GM12878 (cell line): ENCODE measurements around the gene ANKRD13A. TPM values are rescaled to one million over a fixed set of nuclear protein-coding genes. Genes with fewer than 3 reads are reported as not detected.

Experiments used
- ATAC-seq: fragments of 200-7000 bp; cut with Tn5 transposase; 3 replicates; pipeline ENCODE4 v1.9.1; 2020; ENCODE audit warnings: mild to moderate bottlenecking, moderate library complexity
- BruUV-seq: library from RNA; stranded (reverse); fragments of 400-500 nt; replicated peaks from 2 replicates; lab custom pipeline; 2021; lab: Mats Ljungman, UMichigan
- CTCF ChIA-PET: fragments of 300-600 bp; sonication (Branson Sonifier 250); formaldehyde crosslinking; extraction: SDS; loops from one replicate; lab custom pipeline; 2021; ENCODE audit warnings: inconsistent platforms; lab: Yijun Ruan, JAX
- POLR2A ChIA-PET: fragments of 350-600 bp; formaldehyde crosslinking; extraction: SDS; loops from one replicate; lab custom pipeline; 2021; ENCODE audit warnings: inconsistent platforms; lab: Charles Lee
- RAD21 ChIA-PET: fragments of 300-600 bp; sonication (Branson Sonifier 250); formaldehyde crosslinking; loops from one replicate; lab custom pipeline; 2023; ENCODE audit warnings: antibody characterized with exemption; ENCODE audit not compliant: unreplicated experiment; lab: Charles Lee
- SMC1A ChIA-PET: fragments of 300-600 bp; sonication (Branson Sonifier 250); formaldehyde crosslinking; loops from one replicate; lab custom pipeline; 2023; ENCODE audit not compliant: unreplicated experiment, uncharacterized antibody; lab: Charles Lee
- DNase-seq: peaks from one replicate; pipeline ENCODE4 v3.0.0-alpha.2; 2011; ENCODE audit warnings: low read depth, low spot score
- FAIRE-seq: peaks from 3 replicates; lab custom pipeline; 2011; peaks lifted over from hg19 to GRCh38; lab: Jason Lieb, UNC
- H2AFZ ChIP-seq: 2 replicates; pipeline ENCODE4 v1.6.0; 2011; ENCODE audit warnings: low read depth, low read length, control low read depth; ENCODE audit not compliant: control insufficient read depth
- H3K27ac ChIP-seq: 2 replicates; pipeline ENCODE4 v1.5.1; 2011; ENCODE audit warnings: control low read depth; ENCODE audit not compliant: control insufficient read depth, insufficient read depth
- H3K27me3 ChIP-seq, 2 experiments: replicated peaks in 1 of 2; 2 replicates each; pipeline versions ENCODE4 v1.6.0 to v1.6.1; 2011; ENCODE audit warnings: low read length in 1 of 2; ENCODE audit not compliant: control insufficient read depth in 2 of 2, insufficient read depth in 2 of 2
- H3K36me3 ChIP-seq, 2 experiments: 2 replicates each; pipeline ENCODE4 v1.5.1; 2011; ENCODE audit warnings: low read length in 1 of 2; ENCODE audit not compliant: control insufficient read depth in 2 of 2, insufficient read depth in 2 of 2
- H3K4me1 ChIP-seq: 2 replicates; pipeline ENCODE4 v1.6.1; 2011; ENCODE audit warnings: mild to moderate bottlenecking, low read length, moderate library complexity, mixed read lengths; ENCODE audit not compliant: control insufficient read depth, insufficient read depth
- H3K4me2 ChIP-seq: 2 replicates; pipeline ENCODE4 v1.6.0; 2011; ENCODE audit warnings: control low read depth; ENCODE audit not compliant: control insufficient read depth, insufficient read depth
- H3K4me3 ChIP-seq: fragments of 200-600 bp; sonication (generic); 2 replicates; pipeline ENCODE4 v1.5.1; 2016
- H3K79me2 ChIP-seq: 2 replicates; pipeline ENCODE4 v1.6.0; 2011; ENCODE audit warnings: low read length; ENCODE audit not compliant: control insufficient read depth, insufficient read depth
- H3K9ac ChIP-seq: 2 replicates; pipeline ENCODE4 v1.8.0; 2011; ENCODE audit warnings: low read length, control low read depth, mixed read lengths; ENCODE audit not compliant: control insufficient read depth, insufficient read depth
- H3K9me3 ChIP-seq: replicated peaks from 3 replicates; pipeline ENCODE4 v1.5.1; 2011; ENCODE audit warnings: mild to moderate bottlenecking, low read length; ENCODE audit not compliant: control insufficient read depth, insufficient read depth
- H4K20me1 ChIP-seq: 2 replicates; pipeline ENCODE4 v1.6.0; 2011; ENCODE audit not compliant: control insufficient read depth, insufficient read depth
- E2F8 ChIP-seq: fragments of 450-650 bp; IDR thresholded peaks from 2 replicates; pipeline ENCODE4 v1.6.1; 2018; ENCODE audit warnings: mild to moderate bottlenecking, low read depth, moderate library complexity; ENCODE audit not compliant: partially characterized antibody
- HDAC2 ChIP-seq: fragments of 200-600 bp; sonication (generic); IDR thresholded peaks from 2 replicates; pipeline ENCODE4 v1.6.1; 2017
- IRF3 ChIP-seq: fragments of 450-650 bp; IDR thresholded peaks from 2 replicates; pipeline ENCODE4 v1.6.1; 2014; ENCODE audit warnings: mild to moderate bottlenecking
- MTA2 ChIP-seq: fragments of 450-650 bp; IDR thresholded peaks from 2 replicates; pipeline ENCODE4 v1.6.1; 2016; ENCODE audit warnings: low read depth, mild to moderate bottlenecking, moderate library complexity
- NFYA ChIP-seq: IDR thresholded peaks from 2 replicates; pipeline ENCODE4 v1.6.1; 2011; ENCODE audit warnings: low read depth, mild to moderate bottlenecking, low read length, improper control_type of control experiment, borderline replicate concordance
- PBX3 ChIP-seq: IDR thresholded peaks from 2 replicates; pipeline ENCODE4 v1.6.1; 2011; ENCODE audit warnings: mild to moderate bottlenecking, low read depth, low read length, moderate library complexity; ENCODE audit not compliant: insufficient replicate concordance
- PRDM15 ChIP-seq: fragments of 450-650 bp; formaldehyde crosslinking; IDR thresholded peaks from 2 replicates; pipeline ENCODE4 v1.4.0; 2020; ENCODE audit warnings: mild to moderate bottlenecking, moderate library complexity
- RAD21 ChIP-seq: IDR thresholded peaks from 2 replicates; pipeline ENCODE4 v1.6.1; 2011; ENCODE audit warnings: mild to moderate bottlenecking, low read depth, low read length, moderate library complexity; ENCODE audit not compliant: insufficient read depth
- RBBP5 ChIP-seq: fragments of 200-600 bp; sonication (generic); conservative IDR thresholded peaks from 2 replicates; pipeline ENCODE4 v1.6.1; 2016
- RELA ChIP-seq: fragments of 450-650 bp; IDR thresholded peaks from 2 replicates; pipeline ENCODE4 v1.8.0; 2014; ENCODE audit warnings: borderline replicate concordance; ENCODE audit not compliant: partially characterized antibody
- SPI1 ChIP-seq: IDR thresholded peaks from 2 replicates; pipeline ENCODE4 v1.6.1; 2011; ENCODE audit warnings: low read depth, mild to moderate bottlenecking, low read length, moderate library complexity, borderline replicate concordance; ENCODE audit not compliant: insufficient read depth
- SREBF1 ChIP-seq: IDR thresholded peaks from 2 replicates; pipeline ENCODE4 v1.6.1; 2012; ENCODE audit warnings: mild to moderate bottlenecking, low read length
- YBX1 ChIP-seq: fragments of 450-650 bp; IDR thresholded peaks from 2 replicates; pipeline ENCODE4 v1.6.1; 2016; ENCODE audit warnings: antibody characterized with exemption
- WGBS: methylation state at CpG from one replicate; pipeline ENCODE4 v1.1.6; 2016; ENCODE audit warnings: low lambda C conversion rate; ENCODE audit not compliant: insufficient replicate concordance, insufficient coverage; ENCODE audit errors: missing lambda C conversion rate; 5-methylcytosine and 5-hydroxymethylcytosine counted together
- in situ Hi-C: fragments of 300-500 bp; cut with MboI; formaldehyde crosslinking; loops from 9 replicates; pipeline ENCODE4 v1.14.3; 2018; ENCODE audit warnings: mixed read lengths
- intact Hi-C: fragments of 100-400 bp; cut with micrococcal nuclease; formaldehyde crosslinking; loops from one replicate; pipeline ENCODE4 v1.14.2; 2022; ENCODE audit not compliant: unreplicated experiment
- polyA plus RNA-seq, 11 experiments: library from polyadenylated mRNA; depleted of rRNA in 4 of 11; unstranded in 6 of 11; stranded (reverse) in 5 of 11; fragments of >200 nt; fragmentation: Nextera tagmentation in 4 of 11; fragmentation: Illumina TruSeq in 1 of 11; extraction: Ambion mirVana in 4 of 11; extraction: Trizol in 1 of 11; gene quantifications; 1 replicate in 1 of 11; 2 replicates in 10 of 11; pipeline versions ENCODE4 v1.2.1 to v1.2.3, GENCODE V29; 2011 to 2016; ENCODE audit warnings: inconsistent platforms in 2 of 11, missing spikeins in 2 of 11, low read depth in 1 of 11
- total RNA-seq, 4 experiments: library from RNA; depleted of rRNA in 3 of 4; stranded (reverse); fragments of >200 nt in 3 of 4; fragmentation: Illumina TruSeq in 1 of 4; extraction: Trizol in 1 of 4; gene quantifications; 2 replicates each; pipeline versions ENCODE4 v1.2.1 to v1.2.3, GENCODE V29; 2013 to 2021

The ANKRD13A gene
- total and polyA plus RNA-seq, 10 of the 15 experiments (the other 5 are each of a cell fraction or from before 2014, with no cell fraction given): 10.2 to 93.4 (median 76.5) TPM

GRCh38 chr12:110024051-110024450, 24.8 kb downstream of the ANKRD13A start:
- no peaks in the 10 kb centered on the region for H3K27me3 ChIP-seq
- H2AFZ ChIP-seq: no peak overlapping the region
- POLR2A ChIA-PET: interaction anchor here (0.6 to 1.0 kb wide), 4 partner anchors 13 to 750 kb away, joined by 3 to 10 read pairs (median 4); partner anchors contain the start of gene ANKRD13A
- H3K36me3 ChIP-seq: peaks cover 17 to 44% of the 10 kb centered on the region in 2 experiments
- WGBS: 65% methylated on average over 2 of the region's 2 CpGs
- no peak overlapping the region for H3K4me2 ChIP-seq
- CTCF ChIA-PET: interaction anchor here (0.7 to 1.6 kb wide), 6 partner anchors 20 to 329 kb away, joined by 3 to 4 read pairs (median 3); no protein-coding TSS in a partner anchor
- SMC1A ChIA-PET: interaction anchor here (0.7 to 1.8 kb wide), 10 partner anchors 10 to 220 kb away, joined by 3 to 9 read pairs (median 4); no protein-coding TSS in a partner anchor
- in situ Hi-C loops: no loop called here
- ATAC-seq (no peak), DNase-seq (no peak), FAIRE-seq (no peak)
- no peak overlapping the region for H3K4me3 ChIP-seq
- no peak overlapping the region for H3K9ac ChIP-seq
- RAD21 ChIA-PET: interaction anchor here (0.7 to 1.5 kb wide), 3 partner anchors 20 to 407 kb away, joined by 3 to 4 read pairs (median 3); no protein-coding TSS in a partner anchor
- H4K20me1 ChIP-seq: no peaks in the 10 kb centered on the region
- H3K9me3 ChIP-seq: no peaks in the 10 kb centered on the region
- H3K4me1 ChIP-seq: no peaks in the 10 kb centered on the region
- BruUV-seq: no TSS peak
- intact Hi-C loops: no loop called here
- H3K27ac ChIP-seq: no peak overlapping the region
- H3K79me2 ChIP-seq: no peaks in the 10 kb centered on the region
- TF ChIP-seq RBBP5: no peak
- TF ChIP-seq MTA2: no peak
- no peak for TF ChIP-seq IRF3
- no peak for TF ChIP-seq YBX1
- no peak for TF ChIP-seq SPI1
- TF ChIP-seq RELA: no peak
- TF ChIP-seq NFYA: no peak
- TF ChIP-seq RAD21: no peak
- no peak for TF ChIP-seq PRDM15 (CRISPR knock-in tag)
- TF ChIP-seq PBX3: no peak
- no peak for TF ChIP-seq HDAC2
- no peak for TF ChIP-seq SREBF1
- TF ChIP-seq E2F8: no peak
